ENCODE data around the gene SLC39A1. TPM values are rescaled to one million over a fixed set of nuclear protein-coding genes. Genes with fewer than 3 reads are reported as not detected.
"Not testable (repeated sequence)": the region's sequence is repeated elsewhere in the genome, so short reads cannot be mapped to it uniquely, and the experiment has no call there.

The SLC39A1 gene
- total RNA-seq, 1 experiment from 2014 or later = 130 TPM

- DNase-seq (ENCODE audit: low read depth) = no peak
These were observed 33.9 kb downstream of the SLC39A1 start for GRCh38 chr1:153929426-153929825.

DNA sequence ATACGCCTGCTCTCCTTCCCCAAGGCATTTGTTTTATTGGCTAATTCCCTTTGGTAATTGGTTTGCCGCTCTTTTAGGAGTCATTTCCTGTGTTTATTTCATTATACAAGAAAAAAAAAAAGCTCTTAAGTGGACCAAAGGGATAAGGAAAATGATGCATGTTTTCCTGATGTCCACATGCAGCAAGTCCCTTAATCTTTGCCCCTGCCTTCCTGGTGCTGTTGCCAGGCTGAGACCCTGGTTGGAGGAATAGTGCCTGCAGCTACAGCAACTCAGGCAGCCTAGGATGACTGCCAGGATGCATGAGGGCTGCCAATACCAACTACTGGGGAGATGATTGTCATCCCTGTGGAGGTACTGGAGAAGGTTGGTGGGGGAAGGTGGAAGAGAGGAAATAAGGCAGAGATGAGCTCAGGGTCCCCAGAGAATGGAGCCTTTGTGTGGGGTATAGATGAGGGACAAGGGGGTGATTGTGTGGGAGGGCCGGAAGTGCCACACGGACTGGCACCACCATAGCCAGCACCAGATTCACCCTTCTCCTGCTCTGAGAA is 34.5 kb downstream of the SLC39A1 start:
- no peak for DNase-seq (ENCODE audit: low read depth)

DNA sequence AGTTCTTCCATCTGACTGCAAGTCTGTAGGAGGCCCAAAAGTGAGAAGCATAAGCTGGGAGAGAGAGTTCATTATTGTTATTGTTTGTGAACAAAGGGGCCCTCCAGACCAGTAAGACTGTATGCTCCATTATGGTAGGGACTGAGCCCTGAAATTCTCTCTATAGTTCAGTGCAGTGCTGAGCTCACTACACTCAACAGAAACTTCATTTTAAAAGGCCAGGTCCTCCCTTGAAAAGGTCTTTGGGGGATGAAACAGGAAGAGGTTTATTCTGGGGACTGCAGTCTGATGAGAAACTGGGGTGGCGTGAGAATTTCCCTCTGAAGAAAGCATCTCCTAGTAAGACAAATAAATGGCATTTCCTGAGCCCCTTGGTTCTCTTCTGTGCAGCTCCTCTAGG is 35.1 kb downstream of the SLC39A1 start:
- DNase-seq (ENCODE audit: low read depth) = no peak

DNA sequence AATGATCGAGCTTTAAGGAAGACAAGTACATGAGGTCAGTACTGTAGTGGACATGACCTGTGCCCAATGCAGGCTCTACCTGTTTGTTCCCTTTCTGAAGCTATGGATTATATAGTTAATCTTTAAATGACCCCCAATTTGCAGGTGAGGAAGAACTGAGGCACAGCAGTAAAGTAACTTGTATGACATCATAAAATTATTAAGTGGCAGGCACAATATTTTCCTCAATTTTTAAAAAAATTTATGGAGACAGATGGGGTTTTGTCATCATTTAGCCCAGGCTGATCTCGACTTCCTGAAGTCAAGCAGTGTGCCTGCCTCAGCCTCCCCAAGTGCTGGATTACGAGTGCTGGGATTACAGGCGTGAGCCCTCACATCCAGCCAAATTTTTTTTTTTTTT is 36.9 kb downstream of the SLC39A1 start:
- DNase-seq (ENCODE audit: low read depth) = no peak

DNA sequence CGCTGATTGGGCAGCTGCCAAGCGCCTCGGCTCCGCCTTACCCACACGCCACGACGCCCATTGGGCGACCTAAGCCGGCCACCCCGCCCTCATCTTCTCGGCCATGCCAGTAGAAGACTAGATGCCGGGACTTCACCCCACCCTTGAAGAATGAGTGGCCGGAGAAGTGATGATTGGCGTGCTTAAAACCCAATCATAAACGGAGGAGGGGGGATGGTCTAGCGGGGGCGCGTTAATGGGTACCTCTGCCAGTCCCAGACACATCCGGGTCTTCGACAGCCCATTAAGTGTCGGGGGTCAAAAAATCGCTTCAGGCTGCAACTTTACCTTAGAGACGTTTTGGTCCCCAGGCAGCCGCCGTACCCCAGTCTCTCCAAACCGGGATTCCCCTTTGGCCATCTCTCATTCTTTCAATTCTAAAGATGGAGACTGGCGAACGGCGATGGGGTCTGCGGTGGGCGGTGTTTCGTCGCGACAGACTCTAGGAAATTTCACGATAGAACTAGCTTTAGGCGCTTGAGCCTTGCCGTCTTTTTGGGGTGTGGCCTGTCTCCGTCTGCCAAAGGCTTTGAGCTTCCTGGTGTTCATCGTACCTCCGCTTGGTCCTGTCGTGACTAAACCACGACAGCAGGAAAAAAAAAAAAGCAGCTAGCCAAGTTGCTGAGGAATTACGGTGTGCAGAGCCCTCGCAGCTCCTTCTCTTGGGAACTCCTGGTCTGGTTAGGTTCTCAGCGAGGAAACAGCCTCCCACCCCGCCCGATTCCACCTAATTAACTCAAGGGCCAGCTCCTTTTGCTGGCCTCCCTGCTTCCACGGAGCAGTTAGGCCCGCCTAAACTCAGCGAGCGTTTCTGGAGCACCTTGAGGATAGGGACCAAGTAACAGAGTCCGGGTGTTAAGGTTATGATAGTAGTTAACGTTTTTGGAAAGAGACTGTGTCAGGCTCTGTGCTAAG is 40.1 kb downstream of the SLC39A1 start, which contains the start of gene GATAD2B:
Gene GATAD2B, minus strand, starts transcription at position 1 of the 954 bp plus-strand sequence. CDS start 94,625 bp downstream, outside the sequence.
- DNase-seq (ENCODE audit: low read depth) = peak; percentile 100

GRCh38 chr1:153922076-153922971 is 41.0 kb downstream of the SLC39A1 start:
- no peak for DNase-seq (ENCODE audit: low read depth)

DNA sequence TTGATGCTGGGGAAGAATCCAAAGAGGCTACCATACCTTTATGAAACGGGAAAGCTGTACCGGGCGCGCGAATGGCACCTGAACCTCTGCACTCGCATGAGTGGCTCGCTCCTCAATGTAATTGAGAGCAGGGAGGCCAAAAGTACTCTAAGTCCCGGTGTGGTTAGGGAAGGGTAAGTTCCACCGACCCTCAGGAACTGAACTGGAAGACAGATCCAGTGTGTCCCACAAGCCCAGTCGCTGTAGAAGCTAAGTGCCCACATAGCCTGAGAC is 41.6 kb downstream of the SLC39A1 start:
- DNase-seq (ENCODE audit: low read depth) = peak; percentile 25

- no peak for DNase-seq (ENCODE audit: low read depth)
These were observed 42.1 kb downstream of the SLC39A1 start for GRCh38 chr1:153921080-153921802.

- DNase-seq (ENCODE audit: low read depth) = peak; percentile 22
These were observed 43.2 kb downstream of the SLC39A1 start for GRCh38 chr1:153919876-153920852.

DNA sequence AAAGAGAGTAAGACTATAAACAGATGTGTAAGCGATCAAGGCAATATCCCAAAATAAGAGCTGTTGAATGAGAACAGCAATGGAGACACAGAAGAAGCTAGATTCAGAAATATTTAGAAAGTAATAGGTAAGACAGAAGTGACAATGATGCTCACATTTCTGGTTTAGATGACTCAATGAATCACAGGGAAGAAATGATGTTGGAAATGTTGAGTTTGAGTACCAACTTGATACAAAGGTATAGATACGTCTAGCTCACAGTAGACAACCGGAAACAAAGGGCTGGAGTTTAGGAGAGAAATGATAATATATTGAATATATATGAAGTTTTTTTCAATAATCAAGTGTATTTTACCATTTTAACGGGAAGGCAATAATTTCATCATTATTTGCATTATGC is 47.0 kb downstream of the SLC39A1 start:
- no peak for DNase-seq (ENCODE audit: low read depth)

- DNase-seq (ENCODE audit: low read depth) = no peak
These were observed 51.0 kb downstream of the SLC39A1 start for GRCh38 chr1:153912349-153912748.

DNA sequence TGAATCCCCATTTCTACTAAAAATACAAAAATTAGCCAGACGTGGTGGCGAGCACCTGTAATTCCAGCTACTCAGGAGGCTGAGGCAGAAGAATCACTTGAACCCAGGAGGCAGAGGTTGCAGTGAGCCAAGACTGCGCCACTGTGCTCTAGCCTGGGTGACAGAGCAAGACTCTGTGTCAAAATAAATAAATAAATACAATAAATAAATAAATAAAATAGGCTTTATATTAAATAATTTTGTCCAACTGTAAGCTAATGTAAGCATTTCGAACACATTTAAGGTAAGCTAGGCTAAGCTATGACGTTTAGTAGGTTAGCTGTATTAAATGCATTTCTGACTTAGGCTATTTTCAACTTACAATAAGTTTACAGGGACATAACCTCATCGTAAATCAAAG is 52.8 kb downstream of the SLC39A1 start:
- not testable (repeated sequence) for DNase-seq (ENCODE audit: low read depth)

Other genes starting within 250 kb of the SLC39A1 start
- 31.0 and 34.6 TPM in 2 replicates for gene INTS3, start 235.5 kb downstream of the SLC39A1 start, total RNA-seq (2014; rRNA removed; shearing (Covaris generic))
- 3.2 and 3.3 TPM in 2 replicates for gene SLC27A3, start 188.1 kb downstream of the SLC39A1 start, total RNA-seq (2014; rRNA removed; shearing (Covaris generic))
- 3.9 and 6.0 TPM in 2 replicates for gene GATAD2B, start 40.6 kb downstream of the SLC39A1 start, total RNA-seq (2014; rRNA removed; shearing (Covaris generic))
- gene DENND4B, start 16.8 kb downstream of the SLC39A1 start, total RNA-seq (2014; rRNA removed; shearing (Covaris generic)) = 6.5 and 6.6 TPM in 2 replicates
- 7.2 and 10.1 TPM in 2 replicates for gene CRTC2, start 4.9 kb downstream of the SLC39A1 start, total RNA-seq (2014; rRNA removed; shearing (Covaris generic))
- 3.5 and 5.0 TPM in 2 replicates for gene CREB3L4, start 4.4 kb upstream of the SLC39A1 start, total RNA-seq (2014; rRNA removed; shearing (Covaris generic))
- gene JTB, start 14.1 kb upstream of the SLC39A1 start, total RNA-seq (2014; rRNA removed; shearing (Covaris generic)) = 216 and 291 TPM in 2 replicates
- 56.3 and 59.5 TPM in 2 replicates for gene RAB13, start 22.8 kb upstream of the SLC39A1 start, total RNA-seq (2014; rRNA removed; shearing (Covaris generic))
- 1,654 and 2,786 TPM in 2 replicates for gene RPS27, start 27.2 kb upstream of the SLC39A1 start, total RNA-seq (2014; rRNA removed; shearing (Covaris generic))
- not detected in 2 replicates for gene NUP210L, start 191.5 kb upstream of the SLC39A1 start, total RNA-seq (2014; rRNA removed; shearing (Covaris generic))
- 1,219 and 1,519 TPM in 2 replicates for gene TPM3, start 228.6 kb upstream of the SLC39A1 start, total RNA-seq (2014; rRNA removed; shearing (Covaris generic))
- not detected in 2 replicates for gene CFAP141, start 242.8 kb upstream of the SLC39A1 start, total RNA-seq (2014; rRNA removed; shearing (Covaris generic))